OCI-LY3 (cell line): Measurements from ENCODE around the gene CADPS2.

Experiments
- CTCF ChIP-seq: fragments of 200-600, 300-600 bp; sonication (generic); IDR thresholded peaks from 2 replicates; pipeline ENCODE4 v1.5.1; 2014; ENCODE audit warnings: antibody characterized with exemption, low read length, low read depth
- EZH2phosphoT487 ChIP-seq: fragments of 200-600 bp; shearing (Covaris generic); IDR thresholded peaks from 2 replicates; pipeline ENCODE4 v1.6.1; 2018; ENCODE audit warnings: antibody characterized with exemption, mixed run types, low read depth

- TF ChIP-seq CTCF = no peak
- no peak for TF ChIP-seq EZH2phosphoT487
Measured at GRCh38 chr7:122677149-122677548, 209.1 kb downstream of the CADPS2 start.
